Lower leg skin (tissue), 4 donors: ENCODE results near the gene ADGRG3. TPM values are rescaled to one million over a fixed set of nuclear protein-coding genes. Genes with fewer than 3 reads are reported as not detected.
A peak's percentile ranks its signal among the peaks of the same experiment; 100 is the strongest.

Source experiments
- DNase-seq, 2 donors: peaks; one replicate each; pipeline ENCODE4 v3.0.0-alpha.2; 2019; ENCODE audit warnings: low spot score in 2 of 2
- H3K4me3 ChIP-seq: fragments of 200-600 bp; sonication (generic); 2 replicates; pipeline ENCODE4 v1.5.1; 2017; ENCODE audit warnings: mild to moderate bottlenecking, low read depth; ENCODE audit not compliant: poor library complexity, severe bottlenecking
- CTCF ChIP-seq, 3 donors: fragments of 450-650 bp; IDR thresholded peaks; one replicate each; pipeline ENCODE4 v1.5.1; 2016; ENCODE audit warnings: antibody characterized with exemption in 3 of 3, mild to moderate bottlenecking in 3 of 3, moderate library complexity in 2 of 3
- POLR2A ChIP-seq, 2 donors: fragments of 450-650 bp; IDR thresholded peaks; one replicate each; pipeline ENCODE4 v1.6.1; 2016 to 2017; ENCODE audit warnings: antibody characterized with exemption in 2 of 2, mild to moderate bottlenecking in 1 of 2, moderate library complexity in 1 of 2
- WGBS, 2 donors: methylation state at CpG; one replicate each; pipeline ENCODE4 v1.1.5; 2018; 5-methylcytosine and 5-hydroxymethylcytosine counted together
- intact Hi-C: fragments of 100-400 bp; cut with DNase I; formaldehyde crosslinking; loops from one replicate; pipeline ENCODE4 v1.15.0; 2023; ENCODE audit warnings: low total_unique reads
- total RNA-seq, 4 donors: library from RNA; depleted of rRNA; stranded (reverse); fragments of >200 nt; gene quantifications; one replicate each; pipeline ENCODE4 v1.1.0, GENCODE V29; 2016

ADGRG3 gene
- total RNA-seq, 4 donors from 2014 or later, result 0.25 to 7.3 (median 1.1) TPM

GRCh38 chr16:57643910-57644309, 24.2 kb upstream of the ADGRG3 start:
- TF ChIP-seq POLR2A (IDR thresholded peaks at IDR 0.05) (no peak), CTCF (IDR thresholded peaks at IDR 0.05) (no peak)
- intact Hi-C loops, result no loop called here
- 49 to 51% methylated on average over 9 of the region's 9 CpGs for WGBS, 2 donors
- no peak for DNase-seq
- H3K4me3 ChIP-seq, result no peak overlapping the region

DNA sequence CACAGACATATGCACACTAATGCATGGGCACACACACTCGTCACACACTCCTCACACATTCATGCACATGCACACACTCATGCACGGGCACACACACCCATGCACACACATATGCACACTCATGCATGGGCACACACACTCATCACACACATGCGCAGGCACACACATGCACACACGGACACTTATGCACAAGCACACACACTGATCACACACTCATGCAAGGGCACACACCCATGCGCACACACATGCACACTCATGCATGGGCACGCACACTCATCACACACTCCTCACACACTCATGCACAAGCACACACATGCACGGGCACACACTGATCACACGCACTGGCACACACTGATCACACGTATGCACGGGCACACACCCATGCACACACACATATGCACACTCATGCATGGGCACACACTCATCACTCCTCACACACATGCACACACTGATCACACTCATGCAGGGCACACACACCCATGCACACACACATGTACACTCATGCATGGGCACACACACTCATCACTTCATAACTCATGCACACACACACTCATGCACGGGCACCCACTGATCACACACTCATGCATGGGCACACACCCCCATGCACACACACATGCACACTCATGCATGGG, 23.6 kb upstream of the ADGRG3 start:
- WGBS, 2 donors, result 84 to 87% methylated on average over 11 of the region's 11 CpGs
- TF ChIP-seq CTCF (IDR thresholded peaks at IDR 0.05), result peak in 1 of 3 donors; percentile 8
- TF ChIP-seq POLR2A (IDR thresholded peaks at IDR 0.05), result no peak
- intact Hi-C loops, result loop anchor here (5.0 kb wide), 1 partner anchor 52 kb away; no protein-coding TSS in a partner anchor
- DNase-seq, result no peak
- H3K4me3 ChIP-seq, result no peak overlapping the region

DNA sequence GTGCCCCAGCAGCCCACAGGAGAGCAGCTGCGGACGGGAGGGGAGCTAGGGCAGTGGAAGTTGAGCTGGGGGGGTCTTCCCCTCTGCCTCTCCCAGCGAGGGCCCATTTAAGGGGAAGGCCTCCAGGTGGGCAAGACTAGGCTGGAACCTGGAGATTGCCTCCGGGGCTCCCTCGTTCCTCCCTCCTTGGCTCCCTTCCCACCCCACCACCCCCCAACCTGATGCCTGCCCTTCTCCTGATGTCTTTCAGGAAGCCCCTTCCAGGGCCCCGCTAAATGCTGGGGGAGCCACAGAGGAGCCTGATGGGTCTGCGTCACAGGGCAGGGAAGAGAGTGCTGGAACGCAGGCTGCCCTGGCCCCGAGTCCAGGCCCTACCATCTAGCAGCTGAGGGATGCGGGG, 22.9 kb upstream of the ADGRG3 start:
- TF ChIP-seq CTCF (IDR thresholded peaks at IDR 0.05) (no peak), POLR2A (IDR thresholded peaks at IDR 0.05) (no peak)
- WGBS, 2 donors, result 28 to 31% methylated on average over 8 to 9 of the region's 10 CpGs
- no peak overlapping the region for H3K4me3 ChIP-seq
- intact Hi-C loops, result loop anchor here (5.0 kb wide), 1 partner anchor 53 kb away; no protein-coding TSS in a partner anchor
- DNase-seq, result no peak

GRCh38 chr16:57645691-57646387, 22.3 kb upstream of the ADGRG3 start:
- intact Hi-C loops, result loop anchor here (5.0 kb wide), 1 partner anchor 54 kb away; no protein-coding TSS in a partner anchor
- TF ChIP-seq CTCF (IDR thresholded peaks at IDR 0.05), result no peak
- no peak for TF ChIP-seq POLR2A (IDR thresholded peaks at IDR 0.05)
- H3K4me3 ChIP-seq, result no peak overlapping the region
- peak in 1 of 2 donors; percentile 91 for DNase-seq
- 26 to 32% methylated on average over 16 to 23 of the region's 24 CpGs for WGBS, 2 donors

DNA sequence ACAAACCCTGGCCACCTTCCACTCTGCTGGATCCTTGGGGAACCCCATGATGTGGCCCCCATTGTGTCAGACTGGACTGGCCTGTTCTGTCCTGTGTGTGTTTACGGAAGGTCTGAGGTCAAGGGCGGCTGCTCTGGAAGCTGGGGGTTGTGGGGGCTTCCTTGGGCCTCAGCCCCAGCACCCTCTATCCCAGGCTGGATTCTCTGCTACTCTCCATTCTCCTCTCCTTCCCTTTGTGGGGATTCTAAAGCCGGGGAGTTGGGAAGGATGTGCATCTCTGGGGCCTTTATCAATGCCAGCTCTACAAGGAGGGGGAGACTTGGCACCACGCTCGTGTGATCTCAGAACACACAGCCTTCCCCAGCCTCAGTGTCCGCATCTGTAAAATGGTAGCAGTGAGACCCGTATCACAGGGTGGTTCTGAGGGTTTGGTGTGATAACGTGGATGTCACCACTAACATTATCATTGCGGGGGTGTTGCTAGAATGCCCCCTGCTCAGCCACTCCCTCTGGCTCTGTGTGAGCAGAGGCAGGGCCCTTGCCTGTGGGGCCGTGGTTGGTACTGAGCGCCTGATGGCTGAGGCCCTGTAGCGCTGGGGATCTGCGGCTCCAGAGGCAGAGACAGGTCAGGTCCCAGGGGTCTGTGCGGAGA, 21.6 kb upstream of the ADGRG3 start:
- 65 to 71% methylated on average over 10 to 13 of the region's 14 CpGs for WGBS, 2 donors
- TF ChIP-seq POLR2A (IDR thresholded peaks at IDR 0.05) (no peak), CTCF (IDR thresholded peaks at IDR 0.05) (no peak)
- intact Hi-C loops, result loop anchor here (5.0 kb wide), 1 partner anchor 54 kb away; no protein-coding TSS in a partner anchor
- DNase-seq, result no peak
- H3K4me3 ChIP-seq, result no peak overlapping the region
